Subcutaneous adipose tissue (tissue), 4 donors: Measurements from ENCODE around the gene B3GNT3. TPM values are rescaled to one million over a fixed set of nuclear protein-coding genes. Genes with fewer than 3 reads are reported as not detected.

Source experiments
- CTCF ChIP-seq: fragments of 450-650 bp; IDR thresholded peaks from one replicate; pipeline ENCODE4 v1.5.1; 2016; ENCODE audit warnings: low read depth, mild to moderate bottlenecking, control low read depth, antibody characterized with exemption, moderate library complexity
- total RNA-seq, 4 donors: library from RNA; depleted of rRNA; stranded (reverse); fragments of >200 nt; gene quantifications; one replicate each; pipeline ENCODE4 v1.1.0, GENCODE V29; 2016

The B3GNT3 gene
- total RNA-seq, 4 donors from 2014 or later, result 1.1 TPM; not detected in 3

GRCh38 chr19:17841810-17842662 is 47.1 kb downstream of the B3GNT3 start:
- TF ChIP-seq CTCF, result no peak

GRCh38 chr19:17842663-17843291 is 47.8 kb downstream of the B3GNT3 start:
- no peak for TF ChIP-seq CTCF

GRCh38 chr19:17843292-17843827 is 48.4 kb downstream of the B3GNT3 start:
- no peak for TF ChIP-seq CTCF

- TF ChIP-seq CTCF, result no peak
Observed at GRCh38 chr19:17843908-17844490, 49.1 kb downstream of the B3GNT3 start.

- TF ChIP-seq CTCF, result no peak
Observed at GRCh38 chr19:17846146-17846545, 51.2 kb downstream of the B3GNT3 start.

- no peak for TF ChIP-seq CTCF
Observed at GRCh38 chr19:17847538-17848366, 52.8 kb downstream of the B3GNT3 start, which contains the start of gene JAK3. TSS of gene JAK3 (minus strand) at chr19:17847982. CDS start at chr19:17844417, 3,565 bp downstream.
